IMR-90 (cell line): ENCODE measurements around the gene TTC23. TPM values are rescaled to one million over a fixed set of nuclear protein-coding genes. Genes with fewer than 3 reads are reported as not detected.

ENCODE experiments used
- ATAC-seq: fragments of 200-7000 bp; cut with Tn5 transposase; 2 replicates; pipeline ENCODE4 v1.9.1; 2020; ENCODE audit warnings: low read depth, mild to moderate bottlenecking, moderate library complexity
- BruUV-seq: library from RNA; stranded (reverse); fragments of 400-500 nt; replicated peaks from 2 replicates; lab custom pipeline; 2021; lab: Mats Ljungman, UMichigan
- CTCF ChIA-PET: fragments of 300-600 bp; formaldehyde crosslinking; extraction: SDS; loops from one replicate; lab custom pipeline; 2021; ENCODE audit warnings: antibody characterized with exemption; lab: Yijun Ruan, JAX
- POLR2A ChIA-PET: fragments of 300-600 bp; sonication (Branson Sonifier 250); formaldehyde crosslinking; loops from one replicate; lab custom pipeline; 2022; ENCODE audit warnings: antibody characterized with exemption; ENCODE audit not compliant: unreplicated experiment; lab: Charles Lee
- DNase-seq: peaks from one replicate; pipeline ENCODE4 v3.0.0; 2013
- H2AFZ ChIP-seq: replicated peaks from 2 replicates; pipeline ENCODE3; 2013; ENCODE audit warnings: low read length, mild to moderate bottlenecking; ENCODE audit not compliant: poor library complexity
- H2AK5ac ChIP-seq: 2 replicates; pipeline ENCODE4 v1.6.1; 2013; ENCODE audit warnings: low read depth, low read length, inconsistent platforms
- H2AK9ac ChIP-seq: replicated peaks from 2 replicates; pipeline ENCODE3; 2013; ENCODE audit warnings: mild to moderate bottlenecking, low read depth, low read length, moderate library complexity; ENCODE audit not compliant: poor library complexity
- H2BK120ac ChIP-seq: 2 replicates; pipeline ENCODE4 v1.6.1; 2013; ENCODE audit warnings: low read depth, low read length, inconsistent platforms
- H2BK15ac ChIP-seq: 3 replicates; pipeline ENCODE4 v1.6.1; 2013; ENCODE audit warnings: low read depth, low read length, inconsistent platforms
- H2BK20ac ChIP-seq: 2 replicates; pipeline ENCODE4 v1.6.1; 2013; ENCODE audit warnings: low read depth, mild to moderate bottlenecking, inconsistent platforms, low read length, moderate library complexity
- H2BK5ac ChIP-seq: 2 replicates; pipeline ENCODE4 v1.6.1; 2013; ENCODE audit warnings: mild to moderate bottlenecking, low read depth, low read length, inconsistent platforms; ENCODE audit not compliant: poor library complexity, severe bottlenecking
- H3K14ac ChIP-seq: replicated peaks from 2 replicates; pipeline ENCODE4 v1.6.1; 2013; ENCODE audit warnings: low read depth, low read length, inconsistent platforms
- H3K18ac ChIP-seq: 2 replicates; pipeline ENCODE4 v1.6.1; 2013; ENCODE audit warnings: low read depth, low read length, control low read depth
- H3K23ac ChIP-seq: 2 replicates; pipeline ENCODE4 v1.6.1; 2013; ENCODE audit warnings: low read depth, low read length, inconsistent platforms
- H3K27ac ChIP-seq: 2 replicates; pipeline ENCODE4 v1.5.1; 2013; ENCODE audit warnings: mild to moderate bottlenecking, control low read depth, low read length; ENCODE audit not compliant: insufficient read depth
- H3K27me3 ChIP-seq: 2 replicates; pipeline ENCODE4 v1.6.1; 2013; ENCODE audit warnings: low read length; ENCODE audit not compliant: control insufficient read depth, insufficient read depth
- H3K36me3 ChIP-seq: 2 replicates; pipeline ENCODE4 v1.6.1; 2013; ENCODE audit warnings: low read length, mixed read lengths; ENCODE audit not compliant: control insufficient read depth, insufficient read depth
- H3K4ac ChIP-seq: 2 replicates; pipeline ENCODE4 v1.6.1; 2013; ENCODE audit warnings: low read depth, low read length, inconsistent platforms
- H3K4me1 ChIP-seq: 2 replicates; pipeline ENCODE4 v1.6.1; 2013; ENCODE audit warnings: low read length, mixed read lengths; ENCODE audit not compliant: control insufficient read depth, insufficient read depth
- H3K4me2 ChIP-seq: 2 replicates; pipeline ENCODE4 v1.6.1; 2013; ENCODE audit warnings: low read depth, mild to moderate bottlenecking, control low read depth, low read length, moderate library complexity
- H3K4me3 ChIP-seq: 2 replicates; pipeline ENCODE4 v1.5.1; 2013; ENCODE audit warnings: low read depth, mild to moderate bottlenecking, control low read depth, low read length, moderate library complexity; ENCODE audit not compliant: insufficient read depth
- H3K56ac ChIP-seq: 2 replicates; pipeline ENCODE4 v1.6.1; 2013; ENCODE audit warnings: low read length, inconsistent platforms; ENCODE audit not compliant: insufficient read depth; ENCODE audit errors: extremely low read depth
- H3K79me1 ChIP-seq, 2 experiments: 2 replicates each; pipeline ENCODE4 v1.6.1; 2013; ENCODE audit warnings: low read length in 2 of 2, inconsistent platforms in 1 of 2, low read depth in 1 of 2
- H3K9ac ChIP-seq: 2 replicates; pipeline ENCODE4 v1.6.1; 2013; ENCODE audit warnings: low read depth, low read length, control low read depth
- H3K9me1 ChIP-seq: 2 replicates; pipeline ENCODE4 v1.6.1; 2013; ENCODE audit warnings: low read length, inconsistent platforms; ENCODE audit not compliant: insufficient read depth
- H3K9me3 ChIP-seq: 2 replicates; pipeline ENCODE4 v1.6.1; 2013; ENCODE audit warnings: low read length; ENCODE audit not compliant: control insufficient read depth, insufficient read depth
- H4K20me1 ChIP-seq: 2 replicates; pipeline ENCODE4 v1.6.1; 2013; ENCODE audit warnings: low read length, inconsistent platforms; ENCODE audit not compliant: insufficient read depth
- H4K5ac ChIP-seq: 2 replicates; pipeline ENCODE4 v1.6.1; 2013; ENCODE audit warnings: mild to moderate bottlenecking, low read depth, low read length, control low read depth
- H4K8ac ChIP-seq, 2 experiments: 2 replicates each; pipeline ENCODE4 v1.6.1; 2013; ENCODE audit warnings: low read depth in 2 of 2, low read length in 2 of 2, control low read depth in 1 of 2, inconsistent platforms in 1 of 2
- H4K91ac ChIP-seq: 2 replicates; pipeline ENCODE4 v1.6.1; 2013; ENCODE audit warnings: low read depth, low read length, inconsistent platforms; ENCODE audit not compliant: insufficient read depth
- BHLHE40 ChIP-seq: fragments of 150-350 bp; IDR thresholded peaks from 2 replicates; pipeline ENCODE4 v1.6.1; 2016; ENCODE audit warnings: mild to moderate bottlenecking, low read depth, low read length
- CEBPB ChIP-seq: IDR thresholded peaks from 2 replicates; pipeline ENCODE4 v1.6.1; 2012; ENCODE audit warnings: low read depth, low read length, improper control_type of control experiment
- CHD1 ChIP-seq: IDR thresholded peaks from 2 replicates; pipeline ENCODE4 v1.6.1; 2012; ENCODE audit warnings: low read depth, low read length, improper control_type of control experiment
- CTCF ChIP-seq: conservative IDR thresholded peaks from 2 replicates; pipeline ENCODE4 v1.5.1; 2012; ENCODE audit warnings: mild to moderate bottlenecking, low read depth, low read length, improper control_type of control experiment
- FOS ChIP-seq: fragments of 150-350 bp; IDR thresholded peaks from 2 replicates; pipeline ENCODE4 v1.6.1; 2016; ENCODE audit warnings: low read depth, low read length
- MAFK ChIP-seq: IDR thresholded peaks from 2 replicates; pipeline ENCODE4 v1.6.1; 2012; ENCODE audit warnings: low read depth, low read length, improper control_type of control experiment
- MAZ ChIP-seq: IDR thresholded peaks from 2 replicates; pipeline ENCODE4 v1.6.1; 2012; ENCODE audit warnings: low read depth, mild to moderate bottlenecking, low read length, improper control_type of control experiment, moderate library complexity, borderline replicate concordance
- MXI1 ChIP-seq: IDR thresholded peaks from 2 replicates; pipeline ENCODE4 v1.6.1; 2012; ENCODE audit warnings: low read depth, mild to moderate bottlenecking, low read length, moderate library complexity, borderline replicate concordance
- NFE2L2 ChIP-seq: fragments of 150-350 bp; IDR thresholded peaks from 2 replicates; pipeline ENCODE4 v1.6.1; 2016; ENCODE audit warnings: low read depth, mild to moderate bottlenecking, low read length
- POLR2A ChIP-seq: IDR thresholded peaks from 2 replicates; pipeline ENCODE4 v1.6.1; 2012; ENCODE audit warnings: mild to moderate bottlenecking, low read depth, low read length
- RAD21 ChIP-seq: IDR thresholded peaks from 2 replicates; pipeline ENCODE4 v1.6.1; 2012; ENCODE audit warnings: low read length, improper control_type of control experiment
- RCOR1 ChIP-seq: IDR thresholded peaks from 2 replicates; pipeline ENCODE4 v1.6.1; 2012; ENCODE audit warnings: mild to moderate bottlenecking, low read length, improper control_type of control experiment; ENCODE audit not compliant: insufficient replicate concordance
- RFX5 ChIP-seq: IDR thresholded peaks from 2 replicates; pipeline ENCODE4 v1.8.0; 2012; ENCODE audit warnings: low read depth, mild to moderate bottlenecking, low read length, moderate library complexity
- SMC3 ChIP-seq: fragments of 150-350 bp; IDR thresholded peaks from 2 replicates; pipeline ENCODE4 v1.6.1; 2016; ENCODE audit warnings: low read depth, mild to moderate bottlenecking, antibody characterized with exemption, low read length, moderate library complexity
- USF2 ChIP-seq: fragments of 150-350 bp; IDR thresholded peaks from 2 replicates; pipeline ENCODE4 v1.6.1; 2017; ENCODE audit warnings: mild to moderate bottlenecking, antibody characterized with exemption, low read length, low read depth
- WGBS, 2 experiments: methylation state at CpG; one replicate each; pipeline versions ENCODE4 v1.1.5 to v1.1.7; 2013; ENCODE audit warnings: missing lambda C conversion rate in 2 of 2; ENCODE audit not compliant: insufficient read length in 1 of 2; ENCODE audit errors: extremely low coverage in 2 of 2; 5-methylcytosine and 5-hydroxymethylcytosine counted together
- dilution Hi-C: fragments of 300-500 bp; cut with HindIII; formaldehyde crosslinking; loops from one replicate; pipeline ENCODE4 v1.14.3; 2018; ENCODE audit warnings: low sequenced_read_pairs; ENCODE audit not compliant: unreplicated experiment
- in situ Hi-C: fragments of 300-500 bp; cut with MboI; formaldehyde crosslinking; loops from 3 replicates; pipeline ENCODE4 v1.14.3; 2019; ENCODE audit warnings: low sequenced_read_pairs, inconsistent platforms, mixed read lengths
- intact Hi-C: fragments of 100-400 bp; cut with micrococcal nuclease; formaldehyde crosslinking; loops from 2 replicates; pipeline ENCODE4 v1.10.0; 2022
- polyA plus RNA-seq, 3 experiments: library from polyadenylated mRNA; depleted of rRNA; stranded (reverse); fragments of >200 nt; gene quantifications; 2 replicates each; pipeline ENCODE4 v1.2.3, GENCODE V29; 2012; ENCODE audit warnings: low replicate concordance in 1 of 3
- total RNA-seq: library from RNA; depleted of rRNA; stranded (reverse); fragments of >200 nt; gene quantifications from 2 replicates; pipeline ENCODE4 v1.2.3, GENCODE V29; 2012
- TF ChIP-seq, protein P1 (sequence below): fragments of 150-350 bp; IDR thresholded peaks from 2 replicates; pipeline ENCODE4 v1.6.1; 2016; ENCODE audit warnings: low read depth, mild to moderate bottlenecking, low read length, moderate library complexity, borderline replicate concordance

The TTC23 gene
- total and polyA plus RNA-seq, 2 of the 4 experiments (the other 2 are of a cell fraction), result 7.8 to 29.8 TPM

GRCh38 chr15:99241752-99242151 lies 7.6 kb downstream of the TTC23 start:
- H3K4me2 ChIP-seq, result no peak overlapping the region
- no peak overlapping the region for H2BK20ac ChIP-seq
- no peaks in the 10 kb centered on the region for H3K4me1 ChIP-seq
- in situ Hi-C loops, result no loop called here
- H3K36me3 ChIP-seq, result peaks cover 11% of the 10 kb centered on the region; the same call in 1 of the 2 replicates
- H3K56ac ChIP-seq, result no peak overlapping the region
- no TSS peak for BruUV-seq
- no peak overlapping the region for H3K9ac ChIP-seq
- no peak overlapping the region for H4K5ac ChIP-seq
- no peak overlapping the region for H3K23ac ChIP-seq
- H4K20me1 ChIP-seq, result no peaks in the 10 kb centered on the region
- H3K27me3 ChIP-seq, result no peaks in the 10 kb centered on the region
- DNase-seq, result no peak
- H3K4ac ChIP-seq, result no peak overlapping the region
- H3K9me3 ChIP-seq, result no peaks in the 10 kb centered on the region
- H3K79me1 ChIP-seq, result peaks cover 17 to 29% of the 10 kb centered on the region in 2 experiments
- no peak overlapping the region for H4K91ac ChIP-seq
- no peak overlapping the region for H3K14ac ChIP-seq
- no peak overlapping the region for H2AK5ac ChIP-seq
- no peak overlapping the region for H2BK120ac ChIP-seq
- intact Hi-C loops, result no loop called here
- H2AFZ ChIP-seq, result no peak overlapping the region
- H3K27ac ChIP-seq, result no peak overlapping the region
- no peak overlapping the region for H3K18ac ChIP-seq
- H4K8ac ChIP-seq, result no peak overlapping the region
- H2BK15ac ChIP-seq, result no peak overlapping the region
- H2BK5ac ChIP-seq, result no peak overlapping the region
- no peak overlapping the region for H3K4me3 ChIP-seq
- H2AK9ac ChIP-seq, result no peak overlapping the region
- ChIA-PET CTCF (no interaction called here), POLR2A (no interaction called here)
- no peaks in the 10 kb centered on the region; the same call in 1 of the 2 replicates for H3K9me1 ChIP-seq
- dilution Hi-C loops, result no loop called here
- TF ChIP-seq MXI1, result no peak
- no peak for TF ChIP-seq RCOR1
- TF ChIP-seq CHD1, result no peak
- TF ChIP-seq FOS, result no peak
- TF ChIP-seq, protein P1, sequence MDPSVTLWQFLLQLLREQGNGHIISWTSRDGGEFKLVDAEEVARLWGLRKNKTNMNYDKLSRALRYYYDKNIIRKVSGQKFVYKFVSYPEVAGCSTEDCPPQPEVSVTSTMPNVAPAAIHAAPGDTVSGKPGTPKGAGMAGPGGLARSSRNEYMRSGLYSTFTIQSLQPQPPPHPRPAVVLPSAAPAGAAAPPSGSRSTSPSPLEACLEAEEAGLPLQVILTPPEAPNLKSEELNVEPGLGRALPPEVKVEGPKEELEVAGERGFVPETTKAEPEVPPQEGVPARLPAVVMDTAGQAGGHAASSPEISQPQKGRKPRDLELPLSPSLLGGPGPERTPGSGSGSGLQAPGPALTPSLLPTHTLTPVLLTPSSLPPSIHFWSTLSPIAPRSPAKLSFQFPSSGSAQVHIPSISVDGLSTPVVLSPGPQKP, result no peak
- no peak for TF ChIP-seq CTCF
- TF ChIP-seq MAFK, result no peak
- TF ChIP-seq RAD21, result no peak
- TF ChIP-seq USF2, result no peak
- TF ChIP-seq POLR2A, result no peak
- TF ChIP-seq MAZ, result no peak
- TF ChIP-seq CEBPB, result no peak
- no peak for TF ChIP-seq RFX5
- no peak for TF ChIP-seq NFE2L2
- no peak for TF ChIP-seq BHLHE40
- no peak for TF ChIP-seq SMC3
- 80% methylated on average over 1 of the region's 9 CpGs; no CpG with 5 or more reads in 1 of the 2 experiments for WGBS, 2 experiments
- no peak for ATAC-seq
